Stomach (tissue), 9 donors: Measurements from ENCODE around the gene ABCD2. TPM values are rescaled to one million over a fixed set of nuclear protein-coding genes. Genes with fewer than 3 reads are reported as not detected.
"Not testable (repeated sequence)": the region's sequence is repeated elsewhere in the genome, so short reads cannot be mapped to it uniquely, and the experiment has no call there.

Experiments
- DNase-seq, 2 donors: peaks; one replicate each; pipeline versions ENCODE4 v3.0.0 to v3.0.0-alpha.2; 2013 to 2019
- H3K27ac ChIP-seq, 5 donors: fragments of 200-600 bp in 4 of 5; sonication (generic) in 4 of 5; one replicate each; pipeline ENCODE4 v1.5.1; 2013 to 2019; ENCODE audit warnings: mild to moderate bottlenecking in 1 of 5, moderate library complexity in 1 of 5
- H3K27me3 ChIP-seq, 3 donors: fragments of 200-600 bp; sonication (generic); one replicate each; pipeline ENCODE4 v1.5.1; 2017 to 2019; ENCODE audit warnings: mixed run types in 1 of 3
- H3K36me3 ChIP-seq, 4 donors: fragments of 200-600 bp; sonication (generic); 1 replicate in 3 of 4; 2 replicates in 1 of 4; pipeline ENCODE4 v1.5.1; 2016 to 2019
- H3K4me1 ChIP-seq, 4 donors: fragments of 200-600 bp; sonication (generic); one replicate each; pipeline ENCODE4 v1.5.1; 2016 to 2019
- H3K4me3 ChIP-seq, 4 donors: fragments of 200-600 bp; sonication (generic) in 3 of 4; one replicate each; pipeline ENCODE4 v1.5.1; 2016 to 2019; ENCODE audit warnings: mild to moderate bottlenecking in 1 of 4
- H3K9me3 ChIP-seq, 4 donors: fragments of 200-600 bp; sonication (generic); one replicate each; pipeline ENCODE4 v1.5.1; 2016 to 2019
- EP300 ChIP-seq: sonication (generic); formaldehyde crosslinking; IDR thresholded peaks from one replicate; pipeline ENCODE4 v1.6.1; 2017; ENCODE audit warnings: antibody characterized with exemption
- POLR2A ChIP-seq, 4 donors: fragments of 450-650 bp; IDR thresholded peaks; one replicate each; pipeline ENCODE4 v1.6.1; 2016; ENCODE audit warnings: antibody characterized with exemption in 4 of 4, control low read depth in 2 of 4, mild to moderate bottlenecking in 1 of 4, moderate library complexity in 1 of 4
- POLR2AphosphoS5 ChIP-seq, 3 donors: sonication (generic); formaldehyde crosslinking; IDR thresholded peaks; one replicate each; pipeline ENCODE4 v1.6.1; 2016; ENCODE audit warnings: antibody characterized with exemption in 3 of 3
- WGBS, 5 donors: extraction: QIAGEN DNeasy Blood & Tissue Kit in 3 of 5; methylation state at CpG; one replicate each; pipeline versions ENCODE4 v1.1.5 to v1.1.7; 2013 to 2018; 5-methylcytosine and 5-hydroxymethylcytosine counted together
- intact Hi-C: fragments of 100-400 bp; cut with DNase I; formaldehyde crosslinking; loops from one replicate; pipeline ENCODE4 v1.15.1; 2023; ENCODE audit warnings: low total_unique reads
- polyA plus RNA-seq, 3 donors: library from polyadenylated mRNA; stranded (reverse); fragments of 200-250 nt; gene quantifications; one replicate each; pipeline ENCODE4 v1.2.3, GENCODE V29; 2013
- total RNA-seq, 5 donors: library from RNA; depleted of rRNA; stranded (reverse); fragments of >200 nt; gene quantifications; one replicate each; pipeline versions ENCODE4 v1.1.0 to v1.2.3, GENCODE V29; 2014 to 2016
- TF ChIP-seq, protein P1 (sequence below), 7 experiments: fragments of 450-650 bp in 4 of 7; fragments of 200-600 bp in 3 of 7; sonication (generic) in 3 of 7; IDR thresholded peaks; one replicate each; pipeline ENCODE4 v1.5.1; 2016 to 2019; ENCODE audit warnings: antibody characterized with exemption in 7 of 7, control low read depth in 2 of 7, mild to moderate bottlenecking in 1 of 7
- donor health status: healthy with polysubstance abuse.
- donor health status: Bipolar disorder and iron deficiency.
- donor health status: healthy.

The ABCD2 gene
- total and polyA plus RNA-seq, 8 donors, result 0.06 to 4.9 (median 0.72) TPM; not detected in 2

- intact Hi-C loops, result no loop called here
- WGBS, 5 donors, result 89 to 97% (median 94%) methylated on average over 1 of the region's 1 CpG
- Histone ChIP-seq H3K9me3 (no peaks in the 10 kb centered on the region), H3K27ac (no peak overlapping the region), H3K27me3 (no peaks in the 10 kb centered on the region), H3K4me1 (no peaks in the 10 kb centered on the region), H3K4me3 (no peak overlapping the region), H3K36me3 (no peaks in the 10 kb centered on the region)
- no peak for DNase-seq
- TF ChIP-seq, protein P1, sequence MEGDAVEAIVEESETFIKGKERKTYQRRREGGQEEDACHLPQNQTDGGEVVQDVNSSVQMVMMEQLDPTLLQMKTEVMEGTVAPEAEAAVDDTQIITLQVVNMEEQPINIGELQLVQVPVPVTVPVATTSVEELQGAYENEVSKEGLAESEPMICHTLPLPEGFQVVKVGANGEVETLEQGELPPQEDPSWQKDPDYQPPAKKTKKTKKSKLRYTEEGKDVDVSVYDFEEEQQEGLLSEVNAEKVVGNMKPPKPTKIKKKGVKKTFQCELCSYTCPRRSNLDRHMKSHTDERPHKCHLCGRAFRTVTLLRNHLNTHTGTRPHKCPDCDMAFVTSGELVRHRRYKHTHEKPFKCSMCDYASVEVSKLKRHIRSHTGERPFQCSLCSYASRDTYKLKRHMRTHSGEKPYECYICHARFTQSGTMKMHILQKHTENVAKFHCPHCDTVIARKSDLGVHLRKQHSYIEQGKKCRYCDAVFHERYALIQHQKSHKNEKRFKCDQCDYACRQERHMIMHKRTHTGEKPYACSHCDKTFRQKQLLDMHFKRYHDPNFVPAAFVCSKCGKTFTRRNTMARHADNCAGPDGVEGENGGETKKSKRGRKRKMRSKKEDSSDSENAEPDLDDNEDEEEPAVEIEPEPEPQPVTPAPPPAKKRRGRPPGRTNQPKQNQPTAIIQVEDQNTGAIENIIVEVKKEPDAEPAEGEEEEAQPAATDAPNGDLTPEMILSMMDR (IDR thresholded peaks at IDR 0.05), result no peak
- TF ChIP-seq POLR2A (IDR thresholded peaks at IDR 0.05) (no peak), POLR2AphosphoS5 (IDR thresholded peaks at IDR 0.05) (no peak), EP300 (no peak)
Observed at GRCh38 chr12:39605501-39605900, 14.1 kb downstream of the ABCD2 start.

GRCh38 chr12:39603065-39603464 is 16.5 kb downstream of the ABCD2 start:
- H3K4me3 ChIP-seq, result no peak overlapping the region
- TF ChIP-seq POLR2AphosphoS5 (IDR thresholded peaks at IDR 0.05) (no peak), EP300 (no peak), POLR2A (IDR thresholded peaks at IDR 0.05) (no peak)
- TF ChIP-seq, protein P1 (IDR thresholded peaks at IDR 0.05), result no peak
- DNase-seq, result no peak
- no peaks in the 10 kb centered on the region for H3K9me3 ChIP-seq
- no peaks in the 10 kb centered on the region for H3K36me3 ChIP-seq
- intact Hi-C loops, result no loop called here
- H3K27me3 ChIP-seq, result no peaks in the 10 kb centered on the region
- H3K27ac ChIP-seq, result no peak overlapping the region
- no peaks in the 10 kb centered on the region for H3K4me1 ChIP-seq

DNA sequence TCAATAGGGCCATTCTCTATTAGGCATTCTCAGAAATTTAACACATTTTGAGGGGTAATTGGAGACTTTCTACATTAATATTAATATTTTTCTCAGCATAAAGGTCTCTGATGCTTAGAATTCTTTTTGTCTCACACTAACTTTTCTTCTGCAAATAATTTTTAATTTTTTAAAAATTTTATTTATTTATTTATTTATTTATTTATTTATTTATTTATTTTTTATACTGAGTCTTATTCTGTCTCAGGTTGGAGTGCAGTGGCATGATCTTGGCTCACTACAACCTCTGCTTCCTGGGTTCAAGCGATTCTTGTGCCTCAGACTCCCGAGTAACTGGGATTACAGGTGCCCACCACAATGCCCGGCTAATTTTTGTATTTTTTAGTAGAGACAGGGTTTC is 17.7 kb downstream of the ABCD2 start:
- H3K9me3 ChIP-seq, DNase-seq, H3K27ac ChIP-seq, intact Hi-C loops, H3K27me3 ChIP-seq, H3K36me3 ChIP-seq, H3K4me1 ChIP-seq, H3K4me3 ChIP-seq: not testable (repeated sequence)
- 92 to 97% (median 95%) methylated on average over 3 of the region's 3 CpGs for WGBS, 5 donors

- TF ChIP-seq POLR2AphosphoS5 (IDR thresholded peaks at IDR 0.05) (no peak), POLR2A (IDR thresholded peaks at IDR 0.05) (no peak), EP300 (no peak)
- TF ChIP-seq, protein P1 (IDR thresholded peaks at IDR 0.05), result no peak
- DNase-seq, result no peak
- Histone ChIP-seq H3K9me3 (no peaks in the 10 kb centered on the region), H3K27ac (no peak overlapping the region), H3K36me3 (no peaks in the 10 kb centered on the region), H3K4me1 (peaks cover 0 to 4% (median 0%) of the 10 kb centered on the region in 4 donors), H3K27me3 (no peaks in the 10 kb centered on the region), H3K4me3 (no peak overlapping the region)
- intact Hi-C loops, result no loop called here
- WGBS, 5 donors, result 52 to 55% (median 53%) methylated on average over 2 of the region's 2 CpGs
Observed at GRCh38 chr12:39595928-39596327, 23.7 kb downstream of the ABCD2 start.

- H3K36me3 ChIP-seq, result no peaks in the 10 kb centered on the region
- H3K4me3 ChIP-seq, result no peak overlapping the region
- no peak overlapping the region for H3K27ac ChIP-seq
- peak in 1 of 2 donors; percentile 13 for DNase-seq
- H3K4me1 ChIP-seq, result peaks cover 0 to 4% (median 0%) of the 10 kb centered on the region in 4 donors
- no peaks in the 10 kb centered on the region for H3K9me3 ChIP-seq
- TF ChIP-seq POLR2A (IDR thresholded peaks at IDR 0.05) (no peak), POLR2AphosphoS5 (IDR thresholded peaks at IDR 0.05) (peak in 2 of 3 donors; percentile 22 to 43)
- intact Hi-C loops, result no loop called here
- H3K27me3 ChIP-seq, result no peaks in the 10 kb centered on the region
Observed at GRCh38 chr12:39592295-39592694, 27.3 kb downstream of the ABCD2 start.
